Endothelial cell of umbilical vein (primary cell): ENCODE measurements around the gene TMEM87A. TPM values are rescaled to one million over a fixed set of nuclear protein-coding genes. Genes with fewer than 3 reads are reported as not detected.

Experiments used
- BruUV-seq: library from RNA; stranded (reverse); fragments of 400-500 nt; replicated peaks from 2 replicates; lab custom pipeline; 2021; lab: Mats Ljungman, UMichigan
- CTCF ChIA-PET: fragments of 300-600, 350-600 bp; sonication (Branson Sonifier 250); formaldehyde crosslinking; loops from one replicate; lab custom pipeline; 2021; ENCODE audit warnings: antibody characterized with exemption, inconsistent platforms; lab: Charles Lee
- POLR2A ChIA-PET: fragments of 300-600, 350-600 bp; sonication (Branson Sonifier 250); formaldehyde crosslinking; loops from one replicate; lab custom pipeline; 2021; ENCODE audit warnings: antibody characterized with exemption, inconsistent platforms; lab: Charles Lee
- DNase-seq: peaks from one replicate; pipeline ENCODE4 v3.0.0-alpha.2; 2011; ENCODE audit warnings: low read depth, low spot score
- FAIRE-seq: peaks from 2 replicates; lab custom pipeline; 2011; peaks lifted over from hg19 to GRCh38; lab: Jason Lieb, UNC
- H2AFZ ChIP-seq: 2 replicates; pipeline ENCODE4 v1.6.0; 2012; ENCODE audit warnings: low read depth, low read length, control low read depth, inconsistent platforms
- H3K27ac ChIP-seq: 2 replicates; pipeline ENCODE4 v1.5.1; 2011; ENCODE audit warnings: low read depth, mild to moderate bottlenecking, control low read depth, low read length, moderate library complexity; ENCODE audit not compliant: insufficient read depth
- H3K27me3 ChIP-seq, 2 experiments: 2 replicates each; pipeline versions ENCODE4 v1.6.0 to v1.6.1; 2011; ENCODE audit warnings: low read length in 2 of 2, mixed read lengths in 1 of 2; ENCODE audit not compliant: control insufficient read depth in 2 of 2, insufficient read depth in 2 of 2
- H3K36me3 ChIP-seq, 2 experiments: 2 replicates in 1 of 2; 3 replicates in 1 of 2; pipeline ENCODE4 v1.5.1; 2011; ENCODE audit warnings: low read length in 2 of 2, mild to moderate bottlenecking in 1 of 2, moderate library complexity in 1 of 2; ENCODE audit not compliant: control insufficient read depth in 2 of 2, insufficient read depth in 2 of 2; ENCODE audit errors: extremely low read depth in 1 of 2
- H3K4me1 ChIP-seq: 3 replicates; pipeline ENCODE4 v1.5.1; 2011; ENCODE audit warnings: mild to moderate bottlenecking, low read length; ENCODE audit not compliant: control insufficient read depth, insufficient read depth; ENCODE audit errors: extremely low read depth
- H3K4me2 ChIP-seq: 2 replicates; pipeline ENCODE4 v1.6.1; 2011; ENCODE audit warnings: low read length, control low read depth, mixed read lengths; ENCODE audit not compliant: insufficient read depth
- H3K4me3 ChIP-seq, 3 experiments: fragments of 200-600 bp in 1 of 3; sonication (generic), shearing (Covaris generic) in 1 of 3; replicated peaks in 1 of 3; 2 replicates each; pipeline ENCODE4 v1.5.1; 2011 to 2016; ENCODE audit warnings: control low read depth in 3 of 3, low read length in 3 of 3, mild to moderate bottlenecking in 2 of 3, inconsistent platforms in 1 of 3, low read depth in 1 of 3, moderate library complexity in 1 of 3; ENCODE audit not compliant: insufficient read depth in 1 of 3
- H3K79me2 ChIP-seq: 2 replicates; pipeline ENCODE4 v1.6.0; 2012; ENCODE audit warnings: low read length, inconsistent platforms; ENCODE audit not compliant: control insufficient read depth, insufficient read depth
- H3K9ac ChIP-seq: replicated peaks from 2 replicates; pipeline ENCODE3; 2011; ENCODE audit warnings: low read length, control low read depth; ENCODE audit not compliant: insufficient read depth; ENCODE audit errors: extremely low read depth
- H3K9me1 ChIP-seq: replicated peaks from 3 replicates; pipeline ENCODE4 v1.6.0; 2011; ENCODE audit warnings: mild to moderate bottlenecking, low read length; ENCODE audit not compliant: control insufficient read depth, insufficient read depth; ENCODE audit errors: extremely low read depth
- H3K9me3 ChIP-seq: replicated peaks from 2 replicates; pipeline ENCODE4 v1.5.1; 2012; ENCODE audit warnings: low read length, inconsistent platforms; ENCODE audit not compliant: control insufficient read depth, insufficient read depth
- H4K20me1 ChIP-seq: replicated peaks from 2 replicates; pipeline ENCODE3; 2011; ENCODE audit warnings: mild to moderate bottlenecking, low read length; ENCODE audit not compliant: control insufficient read depth, insufficient read depth; ENCODE audit errors: extremely low read depth
- EZH2 ChIP-seq: IDR thresholded peaks from 2 replicates; pipeline ENCODE4 v1.6.1; 2012; ENCODE audit warnings: borderline replicate concordance, low read depth, mild to moderate bottlenecking, moderate library complexity, low read length, inconsistent platforms; ENCODE audit not compliant: severe bottlenecking
- FOS ChIP-seq: IDR thresholded peaks from 2 replicates; pipeline ENCODE4 v1.6.1; 2011; ENCODE audit warnings: mild to moderate bottlenecking, low read length, moderate library complexity, borderline replicate concordance; ENCODE audit not compliant: insufficient read depth
- GATA2 ChIP-seq: IDR thresholded peaks from 2 replicates; pipeline ENCODE4 v1.7.0; 2011; ENCODE audit warnings: low read depth, mild to moderate bottlenecking, moderate library complexity, mixed read lengths, low read length; ENCODE audit not compliant: insufficient read length, insufficient read depth
- JUN ChIP-seq: IDR thresholded peaks from 2 replicates; pipeline ENCODE4 v1.6.1; 2011; ENCODE audit warnings: borderline replicate concordance, low read depth; ENCODE audit not compliant: insufficient read length, insufficient read depth
- MAX ChIP-seq: IDR thresholded peaks from 2 replicates; pipeline ENCODE4 v1.6.1; 2011; ENCODE audit not compliant: insufficient read depth, insufficient read length
- MYC ChIP-seq: IDR thresholded peaks from one replicate; pipeline ENCODE4 v1.6.1; 2011; ENCODE audit warnings: mild to moderate bottlenecking, low read depth, low read length
- POLR2A ChIP-seq: IDR thresholded peaks from 2 replicates; pipeline ENCODE4 v1.6.1; 2012; ENCODE audit warnings: low read depth, mild to moderate bottlenecking, control low read depth, low read length
- POLR2AphosphoS5 ChIP-seq: IDR thresholded peaks from 2 replicates; pipeline ENCODE4 v1.6.1; 2012; ENCODE audit warnings: low read depth, mild to moderate bottlenecking, control low read depth, low read length, moderate library complexity; ENCODE audit not compliant: insufficient read depth
- dilution Hi-C: fragments of 300-500 bp; cut with MboI; formaldehyde crosslinking; loops from one replicate; pipeline ENCODE4 v1.15.0; 2019; ENCODE audit warnings: low sequenced_read_pairs; ENCODE audit not compliant: extremely low pct_ligation_motif_present
- intact Hi-C: fragments of 100-400 bp; cut with micrococcal nuclease; formaldehyde crosslinking; loops from one replicate; pipeline ENCODE4 v1.10.0; 2022
- polyA plus RNA-seq, 4 experiments: library from polyadenylated mRNA; depleted of rRNA in 3 of 4; stranded (reverse) in 3 of 4; unstranded in 1 of 4; fragments of >200 nt; gene quantifications; 2 replicates each; pipeline versions ENCODE4 v1.2.1 to v1.2.3, GENCODE V29; 2011 to 2012; ENCODE audit warnings: missing spikeins in 1 of 4
- total RNA-seq: library from RNA; stranded (reverse); gene quantifications from 2 replicates; pipeline ENCODE4 v1.2.3, GENCODE V29; 2021
- TF ChIP-seq, protein P1 (sequence below), 2 donors: IDR thresholded peaks; 1 replicate in 1 of 2; 2 replicates in 1 of 2; pipeline ENCODE4 v1.5.1; 2011; ENCODE audit warnings: low read length in 2 of 2, mild to moderate bottlenecking in 2 of 2, moderate library complexity in 2 of 2, control low read depth in 1 of 2, inconsistent platforms in 1 of 2, low read depth in 1 of 2; ENCODE audit not compliant: insufficient read depth in 1 of 2; ENCODE audit errors: extremely low read depth in 1 of 2

Gene TMEM87A
- total and polyA plus RNA-seq, 2 donors (not counting 3 experiments of a cell fraction or from before 2014, with no cell fraction given): 22.3 to 41.1 TPM

DNA sequence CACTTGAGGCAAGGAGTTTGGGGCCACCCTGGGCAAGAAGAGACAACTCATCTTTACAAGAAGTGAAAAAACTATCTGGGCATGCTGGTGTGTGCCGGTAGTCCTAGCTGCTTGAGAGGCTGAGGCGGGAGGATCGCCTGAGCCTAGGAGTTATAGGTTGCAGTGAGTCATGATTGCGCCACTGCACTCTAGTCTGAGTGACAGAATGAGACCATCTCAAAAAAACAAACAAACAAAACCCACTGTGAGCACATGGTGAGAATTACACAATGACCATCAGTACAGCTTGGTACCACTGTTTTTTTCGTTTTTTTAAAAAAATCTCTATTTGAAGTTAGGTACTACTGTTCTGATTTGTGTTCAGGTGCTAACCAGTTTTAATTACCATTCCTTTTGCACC, 78.7 kb downstream of the TMEM87A start:
- no peaks in the 10 kb centered on the region for H3K27me3 ChIP-seq
- H3K9me3 ChIP-seq: no peaks in the 10 kb centered on the region
- no peaks in the 10 kb centered on the region for H4K20me1 ChIP-seq
- dilution Hi-C loops (no loop called here), intact Hi-C loops (no loop called here)
- H3K79me2 ChIP-seq: peaks cover 2% of the 10 kb centered on the region
- FAIRE-seq (no peak), DNase-seq (no peak)
- no peak overlapping the region for H3K9ac ChIP-seq
- BruUV-seq: no TSS peak
- no peak overlapping the region for H3K4me2 ChIP-seq
- CTCF ChIA-PET: no interaction called here
- no peaks in the 10 kb centered on the region for H3K4me1 ChIP-seq
- H3K27ac ChIP-seq: no peak overlapping the region
- POLR2A ChIA-PET: no interaction called here
- H3K36me3 ChIP-seq: peaks cover under 1 to 6% of the 10 kb centered on the region in 2 experiments
- TF ChIP-seq JUN: no peak
- TF ChIP-seq POLR2AphosphoS5: no peak
- no peak for TF ChIP-seq POLR2A
- H3K4me3 ChIP-seq: no peak overlapping the region
- no peak overlapping the region for H2AFZ ChIP-seq
- no peaks in the 10 kb centered on the region for H3K9me1 ChIP-seq

- Histone ChIP-seq H3K9me3 (no peaks in the 10 kb centered on the region), H2AFZ (no peak overlapping the region), H3K4me2 (no peak overlapping the region), H3K9me1 (no peaks in the 10 kb centered on the region), H3K79me2 (peaks cover 2% of the 10 kb centered on the region), H3K36me3 (peaks cover 4 to 6% of the 10 kb centered on the region in 2 experiments), H3K4me3 (no peak overlapping the region), H3K27me3 (no peaks in the 10 kb centered on the region), H3K9ac (no peak overlapping the region), H3K4me1 (no peaks in the 10 kb centered on the region), H4K20me1 (no peaks in the 10 kb centered on the region), H3K27ac (no peak overlapping the region)
- TF ChIP-seq FOS (no peak), JUN (no peak), EZH2 (no peak), POLR2A (no peak), MAX (no peak), POLR2AphosphoS5 (no peak), GATA2 (no peak), MYC (no peak)
- TF ChIP-seq, protein P1, sequence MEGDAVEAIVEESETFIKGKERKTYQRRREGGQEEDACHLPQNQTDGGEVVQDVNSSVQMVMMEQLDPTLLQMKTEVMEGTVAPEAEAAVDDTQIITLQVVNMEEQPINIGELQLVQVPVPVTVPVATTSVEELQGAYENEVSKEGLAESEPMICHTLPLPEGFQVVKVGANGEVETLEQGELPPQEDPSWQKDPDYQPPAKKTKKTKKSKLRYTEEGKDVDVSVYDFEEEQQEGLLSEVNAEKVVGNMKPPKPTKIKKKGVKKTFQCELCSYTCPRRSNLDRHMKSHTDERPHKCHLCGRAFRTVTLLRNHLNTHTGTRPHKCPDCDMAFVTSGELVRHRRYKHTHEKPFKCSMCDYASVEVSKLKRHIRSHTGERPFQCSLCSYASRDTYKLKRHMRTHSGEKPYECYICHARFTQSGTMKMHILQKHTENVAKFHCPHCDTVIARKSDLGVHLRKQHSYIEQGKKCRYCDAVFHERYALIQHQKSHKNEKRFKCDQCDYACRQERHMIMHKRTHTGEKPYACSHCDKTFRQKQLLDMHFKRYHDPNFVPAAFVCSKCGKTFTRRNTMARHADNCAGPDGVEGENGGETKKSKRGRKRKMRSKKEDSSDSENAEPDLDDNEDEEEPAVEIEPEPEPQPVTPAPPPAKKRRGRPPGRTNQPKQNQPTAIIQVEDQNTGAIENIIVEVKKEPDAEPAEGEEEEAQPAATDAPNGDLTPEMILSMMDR (IDR thresholded peaks at IDR 0.05; ENCODE audit: extremely low read depth in 1 of 2, insufficient read depth in 1 of 2, low read depth in 1 of 2, low read length in 2 of 2): no peak
- DNase-seq: no peak
- CTCF ChIA-PET: no interaction called here
- FAIRE-seq: no peak
- BruUV-seq: no TSS peak
- intact Hi-C loops: no loop called here
- dilution Hi-C loops: no loop called here
- POLR2A ChIA-PET: no interaction called here
Measured at GRCh38 chr15:42193383-42193782, 79.8 kb downstream of the TMEM87A start.
